SK-N-DZ (cell line): Measurements from ENCODE around the gene PTGDS.

Experiments
- DNase-seq: peaks from one replicate; pipeline ENCODE4 v3.0.0-alpha.2; 2015; ENCODE audit warnings: low spot score

Gene PTGDS

GRCh38 chr9:136973618-136974617 lies 3.4 kb upstream of the PTGDS start:
- no peak for DNase-seq

GRCh38 chr9:136974817-136975535 lies 2.3 kb upstream of the PTGDS start:
- no peak for DNase-seq

- DNase-seq, result no peak
These were observed 1.7 kb upstream of the PTGDS start for GRCh38 chr9:136975644-136976043.

- no peak for DNase-seq
These were observed 357 bp downstream of the PTGDS start for GRCh38 chr9:136977649-136978072.

GRCh38 chr9:136978073-136978864 lies 965 bp downstream of the PTGDS start:
- DNase-seq, result no peak

GRCh38 chr9:136978865-136979544 lies 1.7 kb downstream of the PTGDS start:
- DNase-seq, result no peak

- no peak for DNase-seq
These were observed 2.7 kb downstream of the PTGDS start for GRCh38 chr9:136979769-136980587.

- DNase-seq, result no peak
These were observed 3.6 kb downstream of the PTGDS start for GRCh38 chr9:136980669-136981478.

- DNase-seq, result no peak
These were observed 4.4 kb downstream of the PTGDS start for GRCh38 chr9:136981588-136982231.

GRCh38 chr9:136982232-136983051 lies 5.1 kb downstream of the PTGDS start, which contains the start of gene LCNL1:
Gene LCNL1, plus strand, starts transcription at chr9:136982993. Its CDS starts 594 bp downstream, at chr9:136983587.
- DNase-seq, result no peak

- no peak for DNase-seq
These were observed 5.9 kb downstream of the PTGDS start for GRCh38 chr9:136983167-136983566.

GRCh38 chr9:136983656-136984314 lies 6.5 kb downstream of the PTGDS start:
- DNase-seq, result no peak

GRCh38 chr9:136984464-136985026 lies 7.2 kb downstream of the PTGDS start:
- no peak for DNase-seq

- no peak for DNase-seq
These were observed 7.8 kb downstream of the PTGDS start for GRCh38 chr9:136985027-136985602.

GRCh38 chr9:136985853-136986252 lies 8.5 kb downstream of the PTGDS start:
- DNase-seq, result no peak

- DNase-seq, result no peak
These were observed 11.6 kb downstream of the PTGDS start for GRCh38 chr9:136988872-136989271.
